Jurkat, Clone E6-1 (cell line): Measurements from ENCODE around the gene AUTS2.

Experiments
- DNase-seq: peaks from one replicate; pipeline ENCODE4 v3.0.0-alpha.2; 2011; ENCODE audit warnings: low read depth, low spot score
- H3K4me3 ChIP-seq: 2 replicates; pipeline ENCODE4 v1.5.1; 2011; ENCODE audit warnings: mild to moderate bottlenecking, low read length, control low read depth, moderate library complexity

AUTS2 gene

GRCh38 chr7:70778585-70778984 is 1180.3 kb downstream of the AUTS2 start:
- H3K4me3 ChIP-seq = peak overlapping the region; percentile 32; the same call in 1 of the 2 replicates
- peak; percentile 94 for DNase-seq

- peak; percentile 41 for DNase-seq
- H3K4me3 ChIP-seq = peak overlapping the region; percentile 32
Observed at GRCh38 chr7:70779321-70779720, 1181.0 kb downstream of the AUTS2 start.

- no peak for DNase-seq
- H3K4me3 ChIP-seq = no peak overlapping the region
Observed at GRCh38 chr7:70781922-70782311, 1183.6 kb downstream of the AUTS2 start.

GRCh38 chr7:70782796-70783195 is 1184.5 kb downstream of the AUTS2 start:
- H3K4me3 ChIP-seq = no peak overlapping the region
- no peak for DNase-seq

- no peak for DNase-seq
- no peak overlapping the region for H3K4me3 ChIP-seq
Observed at GRCh38 chr7:70785427-70785826, 1187.2 kb downstream of the AUTS2 start.

- no peak for DNase-seq
Observed at GRCh38 chr7:70786076-70786475, 1187.8 kb downstream of the AUTS2 start.

GRCh38 chr7:70787286-70787685 is 1189.0 kb downstream of the AUTS2 start:
- DNase-seq = no peak
- H3K4me3 ChIP-seq = no peak overlapping the region

More at GRCh38 chr7:70786076-70786475, 1187.8 kb downstream of the AUTS2 start:
- no peak overlapping the region for H3K4me3 ChIP-seq

GRCh38 chr7:70787771-70788170 is 1189.5 kb downstream of the AUTS2 start:
- no peak for DNase-seq
- no peak overlapping the region for H3K4me3 ChIP-seq

GRCh38 chr7:70788276-70788675 is 1190.0 kb downstream of the AUTS2 start:
- no peak for DNase-seq
- no peak overlapping the region for H3K4me3 ChIP-seq

- H3K4me3 ChIP-seq = no peak overlapping the region
- no peak for DNase-seq
Observed at GRCh38 chr7:70789481-70790214, 1191.4 kb downstream of the AUTS2 start.

- no peak for DNase-seq
- no peak overlapping the region for H3K4me3 ChIP-seq
Observed at GRCh38 chr7:70790215-70791073, 1192.2 kb downstream of the AUTS2 start.

- DNase-seq = no peak
- no peak overlapping the region for H3K4me3 ChIP-seq
Observed at GRCh38 chr7:70791341-70791740, 1193.1 kb downstream of the AUTS2 start.

GRCh38 chr7:70793060-70793459 is 1194.8 kb downstream of the AUTS2 start:
- no peak for DNase-seq
- H3K4me3 ChIP-seq = no peak overlapping the region

GRCh38 chr7:70793821-70794220 is 1195.5 kb downstream of the AUTS2 start:
- H3K4me3 ChIP-seq = no peak overlapping the region
- DNase-seq = no peak

GRCh38 chr7:70794962-70795361 is 1196.7 kb downstream of the AUTS2 start:
- no peak overlapping the region for H3K4me3 ChIP-seq
- DNase-seq = no peak

- no peak overlapping the region for H3K4me3 ChIP-seq
- DNase-seq = no peak
Observed at GRCh38 chr7:70795948-70796347, 1197.7 kb downstream of the AUTS2 start.

GRCh38 chr7:70797109-70797514 is 1198.8 kb downstream of the AUTS2 start:
- H3K4me3 ChIP-seq = no peak overlapping the region
- no peak for DNase-seq

- no peak overlapping the region for H3K4me3 ChIP-seq
- DNase-seq = no peak
Observed at GRCh38 chr7:70799841-70800405, 1201.6 kb downstream of the AUTS2 start.

- DNase-seq = no peak
- no peak overlapping the region for H3K4me3 ChIP-seq
Observed at GRCh38 chr7:70805360-70805759, 1207.1 kb downstream of the AUTS2 start.

GRCh38 chr7:70807650-70808049 is 1209.4 kb downstream of the AUTS2 start:
- no peak for DNase-seq
- no peak overlapping the region for H3K4me3 ChIP-seq
